ENCODE measurements around the gene DOCK4. TPM values are rescaled to one million over a fixed set of nuclear protein-coding genes. Genes with fewer than 3 reads are reported as not detected.

DOCK4 gene
- total RNA-seq, 1 donor from 2014 or later, result 32.2 TPM

DNA sequence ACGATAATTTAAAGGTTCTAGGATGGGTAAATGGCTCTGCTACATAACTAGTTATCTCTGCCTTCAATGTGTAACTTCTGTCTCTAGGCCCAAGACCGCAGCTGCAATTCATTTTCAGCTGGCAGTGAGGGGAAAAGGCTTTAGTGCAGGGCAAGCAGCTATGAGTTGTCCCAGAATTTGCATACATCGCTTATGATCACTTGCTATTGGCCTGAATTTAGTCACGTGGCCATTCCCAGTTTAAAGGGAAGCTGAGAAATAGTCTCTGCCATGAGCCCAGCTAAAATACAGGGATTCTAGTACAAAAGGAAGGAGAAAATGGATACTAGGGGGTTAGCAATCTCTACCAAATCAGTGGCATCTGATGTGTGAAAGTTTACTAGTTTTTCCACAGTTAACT lies 498.1 kb downstream of the DOCK4 start:
- Mint-ChIP-seq H3K27me3 (ENCODE audit: low read depth, unreplicated experiment) (no peaks in the 10 kb centered on the region), H3K4me3 (ENCODE audit: unreplicated experiment) (no peak overlapping the region), H3K27ac (ENCODE audit: unreplicated experiment) (no peak overlapping the region), H3K9me3 (ENCODE audit: unreplicated experiment) (peaks cover 9% of the 10 kb centered on the region), H3K4me1 (ENCODE audit: low read depth, unreplicated experiment) (no peaks in the 10 kb centered on the region), H3K36me3 (ENCODE audit: low read depth, unreplicated experiment) (no peaks in the 10 kb centered on the region)
- Histone ChIP-seq H3K27me3 (ENCODE audit: insufficient read depth, low read length) (no peaks in the 10 kb centered on the region), H3K36me3 (ENCODE audit: insufficient read depth, low read length) (no peaks in the 10 kb centered on the region), H2AFZ (ENCODE audit: low read depth, low read length) (no peak overlapping the region), H3K9me3 (ENCODE audit: insufficient read depth, low read depth, low read length) (peaks cover 5% of the 10 kb centered on the region), H3K9ac (ENCODE audit: low read length) (no peak overlapping the region), H3K4me3 (ENCODE audit: insufficient read depth, low read depth, low read length) (no peak overlapping the region), H3K4me1 (ENCODE audit: insufficient read depth, low read length) (no peaks in the 10 kb centered on the region), H3K4me2 (ENCODE audit: low read length) (no peak overlapping the region), H3K27ac (ENCODE audit: low read depth, low read length) (no peak overlapping the region), H4K20me1 (ENCODE audit: insufficient read depth, low read length) (no peaks in the 10 kb centered on the region), H3K79me2 (ENCODE audit: insufficient read depth, low read length) (no peaks in the 10 kb centered on the region)
- DNase-seq (ENCODE audit: low read depth) (no peak), FAIRE-seq (no peak)
- no peak for TF ChIP-seq EZH2 (IDR thresholded peaks at IDR 0.05; ENCODE audit: insufficient read depth, low read length)
- TF ChIP-seq, protein P1, sequence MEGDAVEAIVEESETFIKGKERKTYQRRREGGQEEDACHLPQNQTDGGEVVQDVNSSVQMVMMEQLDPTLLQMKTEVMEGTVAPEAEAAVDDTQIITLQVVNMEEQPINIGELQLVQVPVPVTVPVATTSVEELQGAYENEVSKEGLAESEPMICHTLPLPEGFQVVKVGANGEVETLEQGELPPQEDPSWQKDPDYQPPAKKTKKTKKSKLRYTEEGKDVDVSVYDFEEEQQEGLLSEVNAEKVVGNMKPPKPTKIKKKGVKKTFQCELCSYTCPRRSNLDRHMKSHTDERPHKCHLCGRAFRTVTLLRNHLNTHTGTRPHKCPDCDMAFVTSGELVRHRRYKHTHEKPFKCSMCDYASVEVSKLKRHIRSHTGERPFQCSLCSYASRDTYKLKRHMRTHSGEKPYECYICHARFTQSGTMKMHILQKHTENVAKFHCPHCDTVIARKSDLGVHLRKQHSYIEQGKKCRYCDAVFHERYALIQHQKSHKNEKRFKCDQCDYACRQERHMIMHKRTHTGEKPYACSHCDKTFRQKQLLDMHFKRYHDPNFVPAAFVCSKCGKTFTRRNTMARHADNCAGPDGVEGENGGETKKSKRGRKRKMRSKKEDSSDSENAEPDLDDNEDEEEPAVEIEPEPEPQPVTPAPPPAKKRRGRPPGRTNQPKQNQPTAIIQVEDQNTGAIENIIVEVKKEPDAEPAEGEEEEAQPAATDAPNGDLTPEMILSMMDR (IDR thresholded peaks at IDR 0.05; ENCODE audit: insufficient read depth, low read depth, low read length), result no peak

DNA sequence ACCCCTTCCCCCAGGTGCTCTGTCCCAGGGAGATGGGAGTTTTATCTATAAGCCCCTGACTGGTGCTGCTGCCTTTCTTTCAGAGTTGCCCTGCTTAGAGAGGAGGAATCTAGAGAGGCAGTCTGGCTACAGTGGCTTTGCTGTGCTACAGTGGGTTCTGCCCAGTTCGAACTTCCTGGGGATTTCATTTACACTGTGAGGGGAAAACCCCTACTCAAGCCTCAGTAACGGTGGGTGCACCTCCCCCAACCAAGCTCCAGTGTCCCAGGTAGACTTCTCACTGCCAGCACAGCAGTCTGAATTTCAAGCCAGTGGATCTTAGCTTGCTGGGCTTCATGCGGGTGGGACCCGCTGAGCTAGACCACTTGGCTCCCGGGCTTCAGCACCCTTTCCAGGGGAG lies 500.4 kb downstream of the DOCK4 start:
- Histone ChIP-seq H4K20me1 (ENCODE audit: insufficient read depth, low read length) (no peaks in the 10 kb centered on the region), H3K9me3 (ENCODE audit: insufficient read depth, low read depth, low read length) (peaks cover 5% of the 10 kb centered on the region), H3K27me3 (ENCODE audit: insufficient read depth, low read length) (no peaks in the 10 kb centered on the region), H3K4me1 (ENCODE audit: insufficient read depth, low read length) (no peaks in the 10 kb centered on the region), H2AFZ (ENCODE audit: low read depth, low read length) (no peak overlapping the region), H3K79me2 (ENCODE audit: insufficient read depth, low read length) (no peaks in the 10 kb centered on the region), H3K9ac (ENCODE audit: low read length) (no peak overlapping the region), H3K27ac (ENCODE audit: low read depth, low read length) (no peak overlapping the region), H3K4me3 (ENCODE audit: insufficient read depth, low read depth, low read length) (no peak overlapping the region), H3K36me3 (ENCODE audit: insufficient read depth, low read length) (no peaks in the 10 kb centered on the region), H3K4me2 (ENCODE audit: low read length) (no peak overlapping the region)
- FAIRE-seq (no peak), DNase-seq (ENCODE audit: low read depth) (no peak)
- no peaks in the 10 kb centered on the region for H3K4me1 Mint-ChIP-seq (ENCODE audit: low read depth, unreplicated experiment)
- H3K9me3 Mint-ChIP-seq (ENCODE audit: unreplicated experiment), result peaks cover 9% of the 10 kb centered on the region
- H3K27ac Mint-ChIP-seq (ENCODE audit: unreplicated experiment), result no peak overlapping the region
- no peak overlapping the region for H3K4me3 Mint-ChIP-seq (ENCODE audit: unreplicated experiment)
- TF ChIP-seq EZH2 (IDR thresholded peaks at IDR 0.05; ENCODE audit: insufficient read depth, low read length), result no peak
- TF ChIP-seq, protein P1 (IDR thresholded peaks at IDR 0.05; ENCODE audit: insufficient read depth, low read depth, low read length), result no peak
- no peaks in the 10 kb centered on the region for H3K27me3 Mint-ChIP-seq (ENCODE audit: low read depth, unreplicated experiment)
- no peaks in the 10 kb centered on the region for H3K36me3 Mint-ChIP-seq (ENCODE audit: low read depth, unreplicated experiment)

DNA sequence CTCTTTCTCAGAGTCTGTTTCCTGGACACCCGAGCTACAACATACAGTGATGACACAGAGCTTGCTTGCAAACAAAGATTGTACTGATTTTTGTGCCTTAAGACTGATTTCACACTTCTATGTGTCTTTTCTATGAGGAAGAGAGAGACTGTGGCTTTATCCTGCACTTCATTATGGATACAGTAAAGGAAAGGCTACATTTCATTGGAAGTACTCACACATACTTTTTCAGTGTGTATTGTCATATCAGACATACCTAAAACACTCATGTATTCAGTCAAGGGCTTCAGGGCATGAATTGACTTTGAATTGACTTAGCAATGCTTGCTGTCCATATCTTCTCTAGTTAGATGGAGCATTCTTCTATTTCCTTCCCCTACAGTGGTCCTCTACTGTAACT lies 508.4 kb downstream of the DOCK4 start:
- no peaks in the 10 kb centered on the region for H3K4me1 ChIP-seq (ENCODE audit: insufficient read depth, low read length)
- H3K27ac ChIP-seq (ENCODE audit: low read depth, low read length), result no peak overlapping the region
- peak overlapping the region; percentile 59 for H3K27ac Mint-ChIP-seq (ENCODE audit: unreplicated experiment)
- H2AFZ ChIP-seq (ENCODE audit: low read depth, low read length), result no peak overlapping the region
- DNase-seq (ENCODE audit: low read depth) (no peak), FAIRE-seq (no peak)
- H3K4me3 ChIP-seq (ENCODE audit: insufficient read depth, low read depth, low read length), result no peak overlapping the region
- no peaks in the 10 kb centered on the region for H3K79me2 ChIP-seq (ENCODE audit: insufficient read depth, low read length)
- H3K9me3 ChIP-seq (ENCODE audit: insufficient read depth, low read depth, low read length), result no peaks in the 10 kb centered on the region
- TF ChIP-seq EZH2 (IDR thresholded peaks at IDR 0.05; ENCODE audit: insufficient read depth, low read length), result no peak
- TF ChIP-seq, protein P1 (IDR thresholded peaks at IDR 0.05; ENCODE audit: insufficient read depth, low read depth, low read length), result no peak
- no peak overlapping the region for H3K9ac ChIP-seq (ENCODE audit: low read length)
- H3K4me1 Mint-ChIP-seq (ENCODE audit: low read depth, unreplicated experiment), result peaks cover 6% of the 10 kb centered on the region
- H3K4me2 ChIP-seq (ENCODE audit: low read length), result no peak overlapping the region
- no peaks in the 10 kb centered on the region for H3K36me3 Mint-ChIP-seq (ENCODE audit: low read depth, unreplicated experiment)
- H3K4me3 Mint-ChIP-seq (ENCODE audit: unreplicated experiment), result no peak overlapping the region
- no peaks in the 10 kb centered on the region for H3K27me3 ChIP-seq (ENCODE audit: insufficient read depth, low read length)
- no peaks in the 10 kb centered on the region for H3K36me3 ChIP-seq (ENCODE audit: insufficient read depth, low read length)
- H3K27me3 Mint-ChIP-seq (ENCODE audit: low read depth, unreplicated experiment), result no peaks in the 10 kb centered on the region
- H3K9me3 Mint-ChIP-seq (ENCODE audit: unreplicated experiment), result no peaks in the 10 kb centered on the region
- H4K20me1 ChIP-seq (ENCODE audit: insufficient read depth, low read length), result no peaks in the 10 kb centered on the region
